Dermis microvascular lymphatic vessel endothelial cell (primary cell): ENCODE results near the gene NRXN2. TPM values are rescaled to one million over a fixed set of nuclear protein-coding genes. Genes with fewer than 3 reads are reported as not detected.
"Not testable (repeated sequence)": the region's sequence is repeated elsewhere in the genome, so short reads cannot be mapped to it uniquely, and the experiment has no call there.

ENCODE experiments used
- DNase-seq, 2 donors: peaks; one replicate each; pipeline versions ENCODE4 v3.0.0 to v3.0.0-alpha.2; 2010; ENCODE audit warnings: low read depth in 2 of 2
- total RNA-seq: library from RNA; depleted of rRNA; stranded (reverse); fragments of >200 nt; gene quantifications from 2 replicates; pipeline ENCODE4 v1.2.1, GENCODE V29; 2014

NRXN2 gene
- total RNA-seq, 1 donor from 2014 or later: not detected

DNA sequence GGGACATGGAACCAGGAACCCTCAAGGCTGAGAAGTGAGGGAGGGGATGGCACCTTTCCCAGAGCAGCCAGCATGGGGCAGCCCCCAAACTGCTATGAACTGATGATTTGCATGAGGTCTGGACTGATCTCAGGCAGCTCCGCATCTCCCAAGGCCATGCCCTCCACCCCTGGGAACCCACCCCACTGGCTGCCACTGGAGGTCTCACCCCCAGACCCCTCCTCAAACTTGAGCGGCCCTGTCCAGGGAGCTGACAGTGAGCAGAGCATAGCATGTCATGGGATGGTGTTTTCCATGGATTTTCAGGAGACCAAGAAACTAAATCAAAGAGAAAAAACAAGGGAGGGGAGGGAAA is 46.8 kb downstream of the NRXN2 start:
- DNase-seq: no peak

- peak in 1 of 2 donors; percentile 68 for DNase-seq
Measured at GRCh38 chr11:64675450-64676260, 47.3 kb downstream of the NRXN2 start.

DNA sequence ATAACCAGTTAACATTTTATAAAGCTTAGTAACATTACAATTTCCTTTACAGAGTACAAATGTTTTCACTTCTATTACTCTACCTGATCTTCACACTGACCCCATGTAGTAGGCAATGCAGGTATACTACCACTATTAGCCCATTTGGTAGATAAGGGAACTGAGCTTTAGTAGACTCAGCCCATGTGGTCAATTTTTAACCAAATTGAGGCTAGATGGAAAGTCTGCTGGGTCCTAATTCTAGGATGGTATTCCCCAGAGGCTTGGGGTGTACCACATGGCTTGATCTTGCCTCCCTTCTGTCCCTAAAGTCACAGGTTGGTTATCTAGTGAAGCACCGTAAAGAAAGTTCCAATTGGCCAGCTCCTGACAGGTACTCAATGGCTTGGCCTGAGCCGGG is 48.2 kb downstream of the NRXN2 start:
- DNase-seq: no peak

GRCh38 chr11:64673279-64673678 is 49.7 kb downstream of the NRXN2 start:
- DNase-seq: no peak

DNA sequence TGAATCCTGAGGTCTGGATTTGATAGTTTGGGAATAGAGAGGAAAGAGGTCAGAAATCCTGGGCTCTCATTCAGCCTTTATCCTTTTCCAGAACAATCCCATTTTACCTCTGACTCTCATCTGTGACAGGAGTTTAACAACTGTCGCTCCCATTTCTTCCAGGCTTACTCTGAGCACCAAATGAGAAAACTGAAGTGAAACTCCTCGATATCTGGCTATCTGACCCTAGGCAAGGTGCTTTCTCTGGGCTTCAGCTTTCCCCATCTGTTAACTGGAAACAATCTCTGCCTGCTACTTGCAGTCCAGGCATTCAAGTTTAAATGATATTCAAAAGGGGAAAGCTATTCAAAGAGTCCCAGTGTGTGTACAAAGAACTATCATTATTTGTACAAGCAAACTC is 50.1 kb downstream of the NRXN2 start:
- no peak for DNase-seq

DNA sequence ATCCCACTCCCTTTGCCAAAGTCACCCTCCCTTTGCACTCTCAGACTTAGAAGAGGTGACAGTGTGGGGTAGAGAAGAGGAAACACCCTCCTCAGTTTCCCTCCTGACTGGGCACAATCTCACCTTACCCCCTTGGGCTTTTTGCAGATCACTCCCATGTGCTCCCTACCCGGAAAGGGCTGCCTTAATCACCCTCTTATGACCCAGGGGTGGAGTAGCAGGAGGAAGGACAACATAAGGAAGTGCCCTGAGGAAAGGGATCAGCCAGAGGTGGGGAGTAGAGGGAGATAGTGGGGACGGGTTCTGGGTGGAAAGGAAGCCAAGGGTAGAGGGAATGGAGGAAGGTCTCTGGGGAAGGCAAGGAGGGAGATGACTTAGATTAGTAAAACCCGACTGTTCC is 52.0 kb downstream of the NRXN2 start:
- DNase-seq: no peak

GRCh38 chr11:64667154-64667745 is 55.7 kb downstream of the NRXN2 start:
- DNase-seq: no peak

GRCh38 chr11:64665411-64665821 is 57.6 kb downstream of the NRXN2 start:
- no peak for DNase-seq

DNA sequence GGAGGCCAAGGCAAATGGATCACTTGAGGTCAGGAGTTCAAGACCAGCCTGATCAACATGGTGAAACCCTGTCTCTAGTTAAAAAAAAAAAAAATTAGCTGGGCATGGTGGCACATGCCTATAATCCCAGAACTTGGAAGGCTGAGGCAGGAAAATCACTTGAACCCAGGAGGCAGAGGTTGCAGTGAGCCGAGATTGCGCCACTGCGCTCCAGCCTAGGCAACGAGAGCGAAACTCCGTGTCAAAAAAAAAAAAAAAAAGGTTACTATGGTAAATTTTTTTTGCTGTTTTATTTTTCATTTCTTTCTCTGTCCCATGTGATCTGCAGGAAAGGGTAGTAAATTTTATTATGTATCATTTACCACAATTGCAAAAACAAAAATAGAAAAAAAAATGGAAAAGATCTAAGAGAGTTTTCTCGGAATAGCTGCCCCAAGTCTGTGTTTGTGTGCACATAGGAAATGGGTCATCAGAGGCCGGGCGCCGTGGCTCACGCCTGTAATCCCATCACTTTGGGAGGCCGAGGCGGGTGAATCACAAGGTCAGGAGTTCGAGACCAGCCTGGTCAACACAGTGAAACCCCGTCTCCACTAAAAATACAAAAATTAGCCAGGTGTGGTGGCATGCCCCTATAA is 58.6 kb downstream of the NRXN2 start:
- DNase-seq: not testable (repeated sequence)

- no peak for DNase-seq
Measured at GRCh38 chr11:64663656-64664055, 59.3 kb downstream of the NRXN2 start.

- no peak for DNase-seq
Measured at GRCh38 chr11:64661614-64662013, 61.4 kb downstream of the NRXN2 start.

DNA sequence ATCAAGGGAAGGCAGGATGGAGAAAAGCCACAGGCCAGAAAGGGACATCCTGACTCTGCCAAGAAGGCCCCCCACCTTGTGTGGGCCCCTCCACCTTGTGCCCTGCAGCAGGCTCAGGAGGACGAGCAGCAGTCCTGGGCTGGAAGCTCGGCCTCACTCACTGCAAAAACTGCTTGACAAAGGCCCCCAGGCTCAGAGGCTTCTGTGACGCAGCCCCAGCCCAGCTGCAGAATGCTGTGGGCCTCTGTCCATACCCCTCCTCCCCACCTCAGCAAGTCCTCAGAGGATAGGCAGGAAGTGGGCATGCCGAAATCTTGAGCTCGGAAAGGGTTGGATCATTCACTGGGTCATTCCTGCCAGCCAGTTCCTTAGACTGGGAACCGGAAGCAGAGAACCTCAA is 61.9 kb downstream of the NRXN2 start:
- no peak for DNase-seq

DNA sequence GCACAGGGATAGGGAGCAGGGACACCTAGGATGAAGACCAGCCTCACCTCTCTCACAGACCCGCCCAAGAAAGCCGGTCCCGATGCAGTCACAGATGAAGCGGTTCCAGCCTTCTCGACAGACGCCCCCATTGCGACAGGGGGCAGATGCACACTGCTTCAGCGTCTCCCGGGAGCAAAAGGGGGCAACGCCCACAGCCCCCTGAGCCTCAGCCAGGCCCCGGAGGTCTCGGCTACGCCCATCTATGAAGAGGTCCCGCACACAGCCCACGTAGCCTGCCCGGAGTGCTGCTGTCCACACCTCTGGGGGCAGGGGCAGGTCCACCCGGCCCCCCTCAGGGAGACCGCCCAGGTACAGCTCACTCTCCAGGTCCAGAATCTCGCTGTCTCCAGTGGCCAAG is 62.3 kb downstream of the NRXN2 start:
- DNase-seq: no peak

GRCh38 chr11:64660205-64660604 is 62.8 kb downstream of the NRXN2 start:
- DNase-seq: no peak

- no peak for DNase-seq
Measured at GRCh38 chr11:64659417-64660144, 63.4 kb downstream of the NRXN2 start.

DNA sequence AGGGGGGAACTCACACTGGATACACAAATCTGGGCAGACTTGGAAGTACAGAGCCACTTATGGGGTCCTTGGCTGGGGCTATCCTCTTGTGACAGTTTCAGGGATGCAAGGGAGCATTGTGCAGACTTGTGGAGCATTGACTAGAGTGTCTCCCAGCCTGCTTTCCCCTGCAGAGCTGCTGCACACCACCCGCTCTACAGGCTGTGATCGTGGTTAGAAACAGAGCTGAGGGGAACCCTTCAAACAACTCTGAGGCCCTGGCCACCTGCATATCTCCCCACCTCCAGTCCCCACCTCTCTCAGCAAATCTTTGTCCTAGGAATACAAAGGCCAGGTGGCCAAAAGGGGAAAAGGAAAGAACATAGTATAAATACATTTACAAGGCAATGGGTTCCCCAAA is 64.7 kb downstream of the NRXN2 start:
- no peak for DNase-seq

- no peak for DNase-seq
Measured at GRCh38 chr11:64656862-64657261, 66.1 kb downstream of the NRXN2 start.

GRCh38 chr11:64655941-64656601 is 66.9 kb downstream of the NRXN2 start:
- no peak for DNase-seq

GRCh38 chr11:64654958-64655541 is 67.9 kb downstream of the NRXN2 start:
- no peak for DNase-seq

DNA sequence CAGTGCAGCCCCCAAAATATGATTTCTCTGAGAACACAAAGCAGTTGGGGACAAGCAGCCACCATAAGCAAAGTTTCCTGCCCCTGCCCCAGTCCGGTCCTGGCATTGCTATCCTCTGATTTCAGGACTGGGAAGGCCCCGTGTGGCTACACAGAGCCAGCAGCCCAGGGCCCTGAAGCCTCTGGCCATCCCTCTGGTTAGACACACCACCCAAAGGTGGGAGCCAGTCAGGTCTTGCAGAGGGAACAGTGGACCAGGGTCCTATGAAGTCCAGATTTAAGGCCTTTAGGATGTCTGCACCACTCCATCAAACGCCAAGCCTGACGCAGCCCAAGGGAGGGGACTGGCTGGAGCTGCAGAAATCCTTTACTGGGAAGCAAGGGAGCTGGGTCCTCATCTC is 68.6 kb downstream of the NRXN2 start:
- DNase-seq: no peak

DNA sequence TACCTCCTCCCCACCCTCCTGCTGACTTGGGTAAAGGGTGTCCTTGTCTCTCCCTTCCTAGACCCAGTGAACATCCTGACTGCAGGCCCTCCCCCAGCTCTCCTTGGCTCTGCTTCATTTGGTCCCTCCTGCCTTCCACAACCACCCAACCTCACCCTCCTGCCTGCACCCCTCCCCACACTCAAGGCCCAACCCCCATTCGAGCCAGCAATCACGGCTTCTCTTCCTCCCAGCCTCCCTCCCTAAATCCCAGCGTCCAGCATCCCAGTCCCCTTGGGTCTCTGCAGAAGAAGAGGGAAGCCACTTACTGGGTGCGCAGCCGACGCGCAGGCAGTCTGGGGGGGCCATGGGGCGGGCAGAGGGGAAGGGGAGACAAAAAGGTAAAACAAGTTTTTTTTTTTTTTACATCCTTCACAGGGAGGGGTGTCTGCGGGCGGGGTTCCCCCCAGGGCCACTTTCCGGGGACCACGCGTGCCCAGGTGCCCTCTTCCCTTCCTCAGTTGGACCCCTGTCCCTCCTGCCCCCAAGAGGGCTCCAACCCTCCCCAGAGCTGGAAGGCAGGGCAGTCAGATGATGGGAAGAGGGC is 69.5 kb downstream of the NRXN2 start:
- DNase-seq: no peak
